Smooth muscle cell (in vitro differentiated cells): ENCODE results near the gene SELL. TPM values are rescaled to one million over a fixed set of nuclear protein-coding genes. Genes with fewer than 3 reads are reported as not detected.

ENCODE experiments used
- DNase-seq: peaks from one replicate; lab custom pipeline; 2025; ENCODE audit not compliant: unreplicated experiment; lab: John Stamatoyannopoulos, UW
- H2AFZ ChIP-seq: fragments of 200-600 bp; sonication (generic); 2 replicates; pipeline ENCODE4 v1.6.0; 2016; ENCODE audit warnings: antibody characterized with exemption, low read depth, mild to moderate bottlenecking
- H3F3A ChIP-seq: fragments of 200-600 bp; sonication (generic); 2 replicates; pipeline ENCODE4 v1.6.0; 2017; ENCODE audit warnings: antibody characterized with exemption, low read depth
- H3K27ac ChIP-seq: fragments of 200-600 bp; sonication (generic); 2 replicates; pipeline ENCODE4 v1.5.1; 2016; ENCODE audit warnings: low read depth, mild to moderate bottlenecking
- H3K27me3 ChIP-seq: fragments of 200-600 bp; sonication (generic); 2 replicates; pipeline ENCODE4 v1.6.1; 2016; ENCODE audit warnings: low read depth, mild to moderate bottlenecking
- H3K36me3 ChIP-seq: fragments of 200-600 bp; sonication (generic); 2 replicates; pipeline ENCODE4 v1.5.1; 2016; ENCODE audit warnings: low read depth
- H3K4me1 ChIP-seq: fragments of 200-600 bp; sonication (generic); 2 replicates; pipeline ENCODE4 v1.5.1; 2016; ENCODE audit warnings: low read depth
- H3K4me2 ChIP-seq: fragments of 200-600 bp; sonication (generic); 2 replicates; pipeline ENCODE4 v1.6.0; 2016; ENCODE audit warnings: mild to moderate bottlenecking
- H3K4me3 ChIP-seq: fragments of 200-600 bp; sonication (generic); 2 replicates; pipeline ENCODE4 v1.5.1; 2016; ENCODE audit warnings: mild to moderate bottlenecking
- H3K79me2 ChIP-seq: fragments of 200-600 bp; sonication (generic); 2 replicates; pipeline ENCODE4 v1.6.0; 2016; ENCODE audit warnings: low read depth, mild to moderate bottlenecking
- H3K9ac ChIP-seq: fragments of 200-600 bp; sonication (generic); 2 replicates; pipeline ENCODE4 v1.6.0; 2016; ENCODE audit warnings: low read depth
- H3K9me3 ChIP-seq: fragments of 200-600 bp; sonication (generic); replicated peaks from 2 replicates; pipeline ENCODE4 v1.5.1; 2016; ENCODE audit warnings: low read depth
- H4K20me1 ChIP-seq: fragments of 200-600 bp; sonication (generic); 2 replicates; pipeline ENCODE4 v1.6.0; 2016; ENCODE audit warnings: low read depth
- WGBS: methylation state at CpG from one replicate; pipeline ENCODE4 v1.1.7; 2016; ENCODE audit warnings: low lambda C conversion rate; 5-methylcytosine and 5-hydroxymethylcytosine counted together
- polyA plus RNA-seq: library from polyadenylated mRNA; unstranded; fragments of >200 nt; fragmentation: Nextera tagmentation; extraction: Ambion mirVana; gene quantifications from 2 replicates; pipeline ENCODE4 v1.2.1, GENCODE V29; 2016
- total RNA-seq: library from RNA; depleted of rRNA; stranded (reverse); fragments of >200 nt; gene quantifications from 2 replicates; pipeline ENCODE4 v1.2.3, GENCODE V29; 2014
- TF ChIP-seq, protein P1 (sequence below): fragments of 200-600 bp; sonication (generic); IDR thresholded peaks from 2 replicates; pipeline ENCODE4 v1.5.1; 2017; ENCODE audit warnings: borderline replicate concordance, mild to moderate bottlenecking, antibody characterized with exemption; ENCODE audit not compliant: insufficient read depth, poor library complexity, severe bottlenecking

The SELL gene
- total and polyA plus RNA-seq, 2 experiments from 2014 or later = 0.41 to 1.4 TPM

DNA sequence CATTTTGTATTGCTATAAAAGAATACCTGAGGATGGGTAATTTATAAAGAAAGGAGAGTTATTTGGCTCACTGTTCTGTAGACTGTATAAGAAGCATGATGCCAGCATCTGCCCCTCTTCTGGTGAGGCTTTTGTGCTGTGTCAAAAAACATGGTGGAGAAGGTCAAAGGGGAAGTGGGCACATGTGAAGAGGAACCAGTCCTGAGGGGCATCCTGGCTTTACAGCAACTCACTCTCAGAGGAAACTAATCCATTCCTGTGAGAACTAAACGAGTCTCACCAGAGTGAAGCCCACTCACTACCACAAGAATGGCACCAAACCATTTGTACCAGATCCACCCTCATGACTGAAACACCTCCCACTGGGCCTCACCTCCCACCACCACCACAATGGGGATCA lies 62.7 kb downstream of the SELL start:
- Histone ChIP-seq H3K79me2 (no peaks in the 10 kb centered on the region), H2AFZ (no peak overlapping the region), H3K36me3 (no peaks in the 10 kb centered on the region), H4K20me1 (no peaks in the 10 kb centered on the region), H3K9me3 (no peaks in the 10 kb centered on the region), H3K27ac (no peak overlapping the region), H3K27me3 (no peaks in the 10 kb centered on the region), H3F3A (no peaks in the 10 kb centered on the region), H3K4me3 (no peak overlapping the region), H3K4me2 (no peak overlapping the region), H3K4me1 (no peaks in the 10 kb centered on the region), H3K9ac (no peak overlapping the region)
- DNase-seq = no peak
- TF ChIP-seq, protein P1, sequence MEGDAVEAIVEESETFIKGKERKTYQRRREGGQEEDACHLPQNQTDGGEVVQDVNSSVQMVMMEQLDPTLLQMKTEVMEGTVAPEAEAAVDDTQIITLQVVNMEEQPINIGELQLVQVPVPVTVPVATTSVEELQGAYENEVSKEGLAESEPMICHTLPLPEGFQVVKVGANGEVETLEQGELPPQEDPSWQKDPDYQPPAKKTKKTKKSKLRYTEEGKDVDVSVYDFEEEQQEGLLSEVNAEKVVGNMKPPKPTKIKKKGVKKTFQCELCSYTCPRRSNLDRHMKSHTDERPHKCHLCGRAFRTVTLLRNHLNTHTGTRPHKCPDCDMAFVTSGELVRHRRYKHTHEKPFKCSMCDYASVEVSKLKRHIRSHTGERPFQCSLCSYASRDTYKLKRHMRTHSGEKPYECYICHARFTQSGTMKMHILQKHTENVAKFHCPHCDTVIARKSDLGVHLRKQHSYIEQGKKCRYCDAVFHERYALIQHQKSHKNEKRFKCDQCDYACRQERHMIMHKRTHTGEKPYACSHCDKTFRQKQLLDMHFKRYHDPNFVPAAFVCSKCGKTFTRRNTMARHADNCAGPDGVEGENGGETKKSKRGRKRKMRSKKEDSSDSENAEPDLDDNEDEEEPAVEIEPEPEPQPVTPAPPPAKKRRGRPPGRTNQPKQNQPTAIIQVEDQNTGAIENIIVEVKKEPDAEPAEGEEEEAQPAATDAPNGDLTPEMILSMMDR = no peak
- WGBS = 81% methylated on average over 1 of the region's 1 CpG

DNA sequence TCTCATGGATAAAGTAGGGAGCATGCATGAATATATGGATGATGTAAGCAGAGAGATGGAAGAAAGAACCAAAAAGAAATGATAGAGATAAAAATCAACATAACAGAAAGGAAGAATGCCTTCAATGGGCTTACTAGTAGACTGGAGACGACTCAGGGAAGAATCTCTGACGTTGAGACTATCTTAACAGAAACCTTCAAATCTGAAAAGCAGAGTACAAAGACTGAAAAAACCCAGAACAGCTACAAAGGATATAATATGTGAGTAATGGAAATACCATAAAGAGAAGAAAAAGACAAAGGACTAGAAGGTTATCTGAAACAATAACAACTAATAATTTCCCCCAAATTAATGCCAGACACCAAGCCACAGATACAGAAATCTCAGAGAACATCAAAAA lies 63.2 kb downstream of the SELL start:
- Histone ChIP-seq H3K79me2 (no peaks in the 10 kb centered on the region), H3K4me1 (no peaks in the 10 kb centered on the region), H3K27ac (no peak overlapping the region), H3K27me3 (no peaks in the 10 kb centered on the region), H3K4me3 (no peak overlapping the region), H3K36me3 (no peaks in the 10 kb centered on the region), H4K20me1 (no peaks in the 10 kb centered on the region), H3K4me2 (no peak overlapping the region), H3K9ac (no peak overlapping the region), H3F3A (no peaks in the 10 kb centered on the region), H3K9me3 (no peaks in the 10 kb centered on the region), H2AFZ (no peak overlapping the region)
- WGBS = 65% methylated on average over 2 of the region's 2 CpGs
- DNase-seq = no peak
- TF ChIP-seq, protein P1 = no peak

- Histone ChIP-seq H3K4me2 (no peak overlapping the region), H3K36me3 (no peaks in the 10 kb centered on the region), H3K9ac (no peak overlapping the region), H3K4me1 (no peaks in the 10 kb centered on the region), H3K27me3 (no peaks in the 10 kb centered on the region), H4K20me1 (no peaks in the 10 kb centered on the region), H3K27ac (no peak overlapping the region), H3K9me3 (no peaks in the 10 kb centered on the region), H3K4me3 (no peak overlapping the region), H3K79me2 (no peaks in the 10 kb centered on the region), H3F3A (no peaks in the 10 kb centered on the region), H2AFZ (no peak overlapping the region)
- TF ChIP-seq, protein P1 = no peak
- no peak for DNase-seq
Observed at GRCh38 chr1:169647512-169647911, 63.9 kb downstream of the SELL start.

GRCh38 chr1:169644297-169644696 lies 67.1 kb downstream of the SELL start:
- Histone ChIP-seq H4K20me1 (no peaks in the 10 kb centered on the region), H3F3A (no peaks in the 10 kb centered on the region), H3K27ac (no peak overlapping the region), H3K9ac (no peak overlapping the region), H3K4me2 (no peak overlapping the region), H3K4me3 (no peak overlapping the region), H3K27me3 (no peaks in the 10 kb centered on the region), H3K9me3 (no peaks in the 10 kb centered on the region), H3K36me3 (no peaks in the 10 kb centered on the region), H2AFZ (no peak overlapping the region), H3K79me2 (no peaks in the 10 kb centered on the region), H3K4me1 (no peaks in the 10 kb centered on the region)
- 90% methylated on average over 3 of the region's 3 CpGs for WGBS
- TF ChIP-seq, protein P1 = no peak
- no peak for DNase-seq
